K562 (cell line): ENCODE results near the gene AGL. TPM values are rescaled to one million over a fixed set of nuclear protein-coding genes. Genes with fewer than 3 reads are reported as not detected.

ENCODE experiments used
- ATAC-seq: fragments of 200-7000 bp; cut with Tn5 transposase; 3 replicates; pipeline ENCODE4 v1.9.1; 2020; ENCODE audit warnings: moderate library complexity
- BruUV-seq: library from RNA; stranded (reverse); fragments of 400-500 nt; replicated peaks from 2 replicates; lab custom pipeline; 2021; lab: Mats Ljungman, UMichigan
- CTCF ChIA-PET: fragments of 300-600 bp; formaldehyde crosslinking; extraction: SDS; loops from one replicate; lab custom pipeline; 2021; ENCODE audit warnings: low intra/inter-chr PET ratio; lab: Yijun Ruan, JAX
- POLR2A ChIA-PET: fragments of 300-600, 350-650 bp; sonication (Branson Sonifier 250); formaldehyde crosslinking; extraction: SDS; loops from one replicate; lab custom pipeline; 2021; ENCODE audit warnings: antibody characterized with exemption, inconsistent platforms; lab: Yijun Ruan, JAX
- DNase-seq, 4 experiments: peaks; one replicate each; pipeline versions ENCODE4 v3.0.0 to v3.0.0-alpha.2; 2011 to 2018; ENCODE audit warnings: low spot score in 3 of 4, mixed read lengths in 3 of 4; ENCODE audit errors: extremely low read depth in 1 of 4
- FAIRE-seq: peaks from 2 replicates; lab custom pipeline; 2011; peaks lifted over from hg19 to GRCh38; lab: Jason Lieb, UNC
- H2AFZ ChIP-seq: 2 replicates; pipeline ENCODE4 v1.6.0; 2011; ENCODE audit warnings: low read depth, low read length, control low read depth, inconsistent platforms
- H3K27ac ChIP-seq: fragments of 200-600 bp; 3 replicates; pipeline ENCODE4 v1.8.0; 2011; ENCODE audit warnings: low read depth, mild to moderate bottlenecking, control low read depth, inconsistent platforms, low read length, moderate library complexity, mixed read lengths; ENCODE audit errors: extremely low read depth
- H3K27me3 ChIP-seq, 2 experiments: fragments of 300-600 bp in 1 of 2; 2 replicates in 1 of 2; 3 replicates in 1 of 2; pipeline versions ENCODE4 v1.6.0 to v1.8.0; 2011; ENCODE audit warnings: inconsistent platforms in 2 of 2, low read length in 2 of 2, mild to moderate bottlenecking in 1 of 2, mixed read lengths in 1 of 2, moderate library complexity in 1 of 2; ENCODE audit not compliant: control insufficient read depth in 2 of 2, insufficient read depth in 2 of 2
- H3K36me3 ChIP-seq: fragments of 300-600 bp; 3 replicates; pipeline ENCODE4 v1.8.0; 2011; ENCODE audit warnings: mild to moderate bottlenecking, low read length, inconsistent platforms; ENCODE audit not compliant: control insufficient read depth, insufficient read depth
- H3K4me1 ChIP-seq, 2 experiments: fragments of 200-600 bp in 1 of 2; replicated peaks in 1 of 2; 2 replicates in 1 of 2; 3 replicates in 1 of 2; pipeline versions ENCODE4 v1.5.1 to v1.8.0; 2011; ENCODE audit warnings: inconsistent platforms in 2 of 2, low read length in 2 of 2, mild to moderate bottlenecking in 1 of 2, mixed read lengths in 1 of 2, moderate library complexity in 1 of 2; ENCODE audit not compliant: control insufficient read depth in 2 of 2, insufficient read depth in 2 of 2
- H3K4me2 ChIP-seq: 2 replicates; pipeline ENCODE4 v1.6.1; 2011; ENCODE audit warnings: low read length, control low read depth, inconsistent platforms, mixed read lengths; ENCODE audit not compliant: insufficient read depth
- H3K4me3 ChIP-seq: fragments of 200-600 bp; sonication (generic), shearing (Covaris generic); 2 replicates; pipeline ENCODE4 v1.5.1; 2016; ENCODE audit warnings: control low read depth, inconsistent platforms
- H3K79me2 ChIP-seq: fragments of 200-600 bp; 3 replicates; pipeline ENCODE4 v1.8.0; 2011; ENCODE audit warnings: low read length, inconsistent platforms; ENCODE audit not compliant: control insufficient read depth, insufficient read depth
- H3K9ac ChIP-seq, 2 experiments: 2 replicates each; pipeline versions ENCODE4 v1.6.0 to v1.6.1; 2011; ENCODE audit warnings: low read depth in 2 of 2, low read length in 2 of 2, control low read depth in 1 of 2, inconsistent platforms in 1 of 2, mild to moderate bottlenecking in 1 of 2, mixed read lengths in 1 of 2; ENCODE audit not compliant: insufficient read depth in 1 of 2
- H3K9me1 ChIP-seq: one replicate; pipeline ENCODE4 v1.6.0; 2011; ENCODE audit warnings: inconsistent platforms, mild to moderate bottlenecking, low read length, moderate library complexity; ENCODE audit not compliant: control insufficient read depth, insufficient read depth
- H3K9me3 ChIP-seq: replicated peaks from 2 replicates; pipeline ENCODE4 v1.5.1; 2011; ENCODE audit warnings: low read depth, low read length, inconsistent platforms; ENCODE audit not compliant: control insufficient read depth, insufficient read depth
- H4K20me1 ChIP-seq: replicated peaks from 2 replicates; pipeline ENCODE4 v1.6.1; 2011; ENCODE audit warnings: low read length, inconsistent platforms, mixed read lengths; ENCODE audit not compliant: control insufficient read depth, insufficient read depth
- BCOR ChIP-seq: fragments of 450-650 bp; IDR thresholded peaks from 2 replicates; pipeline ENCODE4 v1.6.1; 2016
- MIER1 ChIP-seq: fragments of 450-650 bp; IDR thresholded peaks from 2 replicates; pipeline ENCODE4 v1.6.1; 2016; ENCODE audit warnings: antibody characterized with exemption, mild to moderate bottlenecking, low read depth
- NR4A1 ChIP-seq, 2 experiments: fragments of 250-450 bp in 1 of 2; fragments of 450-650 bp in 1 of 2; sonication (Bioruptor Pico) in 1 of 2; IDR thresholded peaks; 2 replicates each; pipeline versions ENCODE4 v1.4.0 to v1.6.1; 2016 to 2020; ENCODE audit warnings: mild to moderate bottlenecking in 2 of 2, missing compliant biosample characterization in 1 of 2, missing genetic modification characterization in 1 of 2, moderate library complexity in 1 of 2
- SMAD3 ChIP-seq: fragments of 450-650 bp; formaldehyde crosslinking; conservative IDR thresholded peaks from 2 replicates; pipeline ENCODE4 v1.4.0; 2020; ENCODE audit warnings: mild to moderate bottlenecking
- TRIM28 ChIP-seq: fragments of 450-650 bp; IDR thresholded peaks from 2 replicates; pipeline ENCODE4 v1.6.1; 2017
- WGBS: fragments of 100-300 bp; shearing (Covaris generic); methylation state at CpG from one replicate; pipeline ENCODE4 v1.1.6; 2016; ENCODE audit warnings: low coverage, mixed read lengths; ENCODE audit not compliant: insufficient coverage; ENCODE audit errors: missing lambda C conversion rate; 5-methylcytosine and 5-hydroxymethylcytosine counted together
- in situ Hi-C: fragments of 300-500 bp; cut with MboI; formaldehyde crosslinking; loops from 4 replicates; pipeline ENCODE4 v1.15.0; 2018; ENCODE audit warnings: inconsistent platforms, mixed read lengths
- intact Hi-C: fragments of 100-400 bp; cut with micrococcal nuclease; formaldehyde crosslinking; loops from 2 replicates; pipeline ENCODE4 v1.14.2; 2022
- polyA plus RNA-seq, 8 experiments: library from polyadenylated mRNA; depleted of rRNA in 4 of 8; stranded (reverse) in 5 of 8; unstranded in 3 of 8; fragments of >200 nt; fragmentation: Nextera tagmentation in 2 of 8; fragmentation: Illumina TruSeq in 1 of 8; extraction: Ambion mirVana in 2 of 8; extraction: Trizol in 1 of 8; gene quantifications; 2 replicates each; pipeline versions ENCODE4 v1.2.1 to v1.2.3, GENCODE V29; 2011 to 2014; ENCODE audit warnings: inconsistent platforms in 1 of 8, missing spikeins in 1 of 8
- total RNA-seq, 7 experiments: library from RNA; depleted of rRNA in 6 of 7; stranded (reverse); fragments of >200 nt in 6 of 7; fragmentation: Illumina TruSeq in 2 of 7; extraction: Trizol in 2 of 7; gene quantifications; 2 replicates each; pipeline versions ENCODE4 v1.2.1 to v1.2.3, GENCODE V29; 2011 to 2021; ENCODE audit warnings: low replicate concordance in 1 of 7
- TF ChIP-seq, protein P1 (sequence below): fragments of 200-600 bp; sonication (generic); IDR thresholded peaks from one replicate; pipeline ENCODE4 v1.6.1; 2012; ENCODE audit warnings: mild to moderate bottlenecking, low read depth, low read length, inconsistent platforms

The AGL gene
- total and polyA plus RNA-seq, 9 of the 15 experiments (the other 6 are each of a cell fraction or from before 2014, with no cell fraction given), result 6.3 to 20.4 (median 12.4) TPM

DNA sequence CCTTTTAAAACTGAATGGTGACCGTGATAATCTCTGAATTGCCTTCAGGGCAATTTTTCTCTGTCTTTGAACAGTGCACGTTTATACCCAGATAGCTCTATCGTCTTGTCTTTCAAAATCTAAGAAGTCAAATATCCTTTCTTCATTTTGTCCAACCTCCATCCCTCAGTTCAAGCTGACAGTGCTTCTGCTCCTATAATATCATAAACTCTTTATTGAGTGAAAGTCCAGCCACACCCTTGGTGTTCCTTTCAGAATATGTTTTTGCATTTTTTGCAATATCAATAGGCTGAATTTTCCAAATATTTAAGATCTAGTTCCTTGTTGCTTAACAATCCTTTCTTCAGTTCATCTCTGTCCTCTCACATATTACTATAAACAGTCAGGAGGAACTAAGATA, 48.6 kb upstream of the AGL start:
- no peaks in the 10 kb centered on the region; a peak in 1 of 5 replicates for H3K4me1 ChIP-seq
- H2AFZ ChIP-seq, result 0 out of 2 replicates have a peak overlapping the region, but pooled peaks have one; percentile 25
- no peaks in the 10 kb centered on the region for H4K20me1 ChIP-seq
- H3K27ac ChIP-seq, result no peak overlapping the region
- no peaks in the 10 kb centered on the region for H3K79me2 ChIP-seq
- no peak for FAIRE-seq
- ChIA-PET CTCF (no interaction called here), POLR2A (no interaction called here)
- ATAC-seq, result no peak
- H3K36me3 ChIP-seq, result no peaks in the 10 kb centered on the region
- TF ChIP-seq, protein P1, sequence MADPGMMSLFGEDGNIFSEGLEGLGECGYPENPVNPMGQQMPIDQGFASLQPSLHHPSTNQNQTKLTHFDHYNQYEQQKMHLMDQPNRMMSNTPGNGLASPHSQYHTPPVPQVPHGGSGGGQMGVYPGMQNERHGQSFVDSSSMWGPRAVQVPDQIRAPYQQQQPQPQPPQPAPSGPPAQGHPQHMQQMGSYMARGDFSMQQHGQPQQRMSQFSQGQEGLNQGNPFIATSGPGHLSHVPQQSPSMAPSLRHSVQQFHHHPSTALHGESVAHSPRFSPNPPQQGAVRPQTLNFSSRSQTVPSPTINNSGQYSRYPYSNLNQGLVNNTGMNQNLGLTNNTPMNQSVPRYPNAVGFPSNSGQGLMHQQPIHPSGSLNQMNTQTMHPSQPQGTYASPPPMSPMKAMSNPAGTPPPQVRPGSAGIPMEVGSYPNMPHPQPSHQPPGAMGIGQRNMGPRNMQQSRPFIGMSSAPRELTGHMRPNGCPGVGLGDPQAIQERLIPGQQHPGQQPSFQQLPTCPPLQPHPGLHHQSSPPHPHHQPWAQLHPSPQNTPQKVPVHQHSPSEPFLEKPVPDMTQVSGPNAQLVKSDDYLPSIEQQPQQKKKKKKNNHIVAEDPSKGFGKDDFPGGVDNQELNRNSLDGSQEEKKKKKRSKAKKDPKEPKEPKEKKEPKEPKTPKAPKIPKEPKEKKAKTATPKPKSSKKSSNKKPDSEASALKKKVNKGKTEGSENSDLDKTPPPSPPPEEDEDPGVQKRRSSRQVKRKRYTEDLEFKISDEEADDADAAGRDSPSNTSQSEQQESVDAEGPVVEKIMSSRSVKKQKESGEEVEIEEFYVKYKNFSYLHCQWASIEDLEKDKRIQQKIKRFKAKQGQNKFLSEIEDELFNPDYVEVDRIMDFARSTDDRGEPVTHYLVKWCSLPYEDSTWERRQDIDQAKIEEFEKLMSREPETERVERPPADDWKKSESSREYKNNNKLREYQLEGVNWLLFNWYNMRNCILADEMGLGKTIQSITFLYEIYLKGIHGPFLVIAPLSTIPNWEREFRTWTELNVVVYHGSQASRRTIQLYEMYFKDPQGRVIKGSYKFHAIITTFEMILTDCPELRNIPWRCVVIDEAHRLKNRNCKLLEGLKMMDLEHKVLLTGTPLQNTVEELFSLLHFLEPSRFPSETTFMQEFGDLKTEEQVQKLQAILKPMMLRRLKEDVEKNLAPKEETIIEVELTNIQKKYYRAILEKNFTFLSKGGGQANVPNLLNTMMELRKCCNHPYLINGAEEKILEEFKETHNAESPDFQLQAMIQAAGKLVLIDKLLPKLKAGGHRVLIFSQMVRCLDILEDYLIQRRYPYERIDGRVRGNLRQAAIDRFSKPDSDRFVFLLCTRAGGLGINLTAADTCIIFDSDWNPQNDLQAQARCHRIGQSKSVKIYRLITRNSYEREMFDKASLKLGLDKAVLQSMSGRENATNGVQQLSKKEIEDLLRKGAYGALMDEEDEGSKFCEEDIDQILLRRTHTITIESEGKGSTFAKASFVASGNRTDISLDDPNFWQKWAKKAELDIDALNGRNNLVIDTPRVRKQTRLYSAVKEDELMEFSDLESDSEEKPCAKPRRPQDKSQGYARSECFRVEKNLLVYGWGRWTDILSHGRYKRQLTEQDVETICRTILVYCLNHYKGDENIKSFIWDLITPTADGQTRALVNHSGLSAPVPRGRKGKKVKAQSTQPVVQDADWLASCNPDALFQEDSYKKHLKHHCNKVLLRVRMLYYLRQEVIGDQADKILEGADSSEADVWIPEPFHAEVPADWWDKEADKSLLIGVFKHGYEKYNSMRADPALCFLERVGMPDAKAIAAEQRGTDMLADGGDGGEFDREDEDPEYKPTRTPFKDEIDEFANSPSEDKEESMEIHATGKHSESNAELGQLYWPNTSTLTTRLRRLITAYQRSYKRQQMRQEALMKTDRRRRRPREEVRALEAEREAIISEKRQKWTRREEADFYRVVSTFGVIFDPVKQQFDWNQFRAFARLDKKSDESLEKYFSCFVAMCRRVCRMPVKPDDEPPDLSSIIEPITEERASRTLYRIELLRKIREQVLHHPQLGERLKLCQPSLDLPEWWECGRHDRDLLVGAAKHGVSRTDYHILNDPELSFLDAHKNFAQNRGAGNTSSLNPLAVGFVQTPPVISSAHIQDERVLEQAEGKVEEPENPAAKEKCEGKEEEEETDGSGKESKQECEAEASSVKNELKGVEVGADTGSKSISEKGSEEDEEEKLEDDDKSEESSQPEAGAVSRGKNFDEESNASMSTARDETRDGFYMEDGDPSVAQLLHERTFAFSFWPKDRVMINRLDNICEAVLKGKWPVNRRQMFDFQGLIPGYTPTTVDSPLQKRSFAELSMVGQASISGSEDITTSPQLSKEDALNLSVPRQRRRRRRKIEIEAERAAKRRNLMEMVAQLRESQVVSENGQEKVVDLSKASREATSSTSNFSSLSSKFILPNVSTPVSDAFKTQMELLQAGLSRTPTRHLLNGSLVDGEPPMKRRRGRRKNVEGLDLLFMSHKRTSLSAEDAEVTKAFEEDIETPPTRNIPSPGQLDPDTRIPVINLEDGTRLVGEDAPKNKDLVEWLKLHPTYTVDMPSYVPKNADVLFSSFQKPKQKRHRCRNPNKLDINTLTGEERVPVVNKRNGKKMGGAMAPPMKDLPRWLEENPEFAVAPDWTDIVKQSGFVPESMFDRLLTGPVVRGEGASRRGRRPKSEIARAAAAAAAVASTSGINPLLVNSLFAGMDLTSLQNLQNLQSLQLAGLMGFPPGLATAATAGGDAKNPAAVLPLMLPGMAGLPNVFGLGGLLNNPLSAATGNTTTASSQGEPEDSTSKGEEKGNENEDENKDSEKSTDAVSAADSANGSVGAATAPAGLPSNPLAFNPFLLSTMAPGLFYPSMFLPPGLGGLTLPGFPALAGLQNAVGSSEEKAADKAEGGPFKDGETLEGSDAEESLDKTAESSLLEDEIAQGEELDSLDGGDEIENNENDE, result no peak
- TF ChIP-seq MIER1 (no peak), TRIM28 (no peak), BCOR (no peak), NR4A1 (CRISPR knock-in tag; IDR thresholded peaks at IDR 0.05) (no peak), NR4A1 (tag; IDR thresholded peaks at IDR 0.05) (no peak), SMAD3 (CRISPR knock-in tag) (no peak)
- in situ Hi-C loops (loop anchor here (10.0 kb wide), 2 partner anchors 653 to 1063 kb away; no protein-coding TSS in a partner anchor), intact Hi-C loops (no loop called here)
- H3K9ac ChIP-seq, result no peak overlapping the region
- WGBS, result 12% methylated on average over 3 of the region's 3 CpGs
- no peak for DNase-seq
- no peaks in the 10 kb centered on the region for H3K9me1 ChIP-seq
- H3K4me3 ChIP-seq, result no peak overlapping the region
- H3K9me3 ChIP-seq, result no peaks in the 10 kb centered on the region
- H3K27me3 ChIP-seq, result no peaks in the 10 kb centered on the region
- no TSS peak for BruUV-seq
- no peak overlapping the region for H3K4me2 ChIP-seq
